Keratinocyte (primary cell): ENCODE measurements around the gene CLHC1. TPM values are rescaled to one million over a fixed set of nuclear protein-coding genes. Genes with fewer than 3 reads are reported as not detected.

Source experiments
- DNase-seq: peaks from one replicate; pipeline ENCODE4 v3.0.0-alpha.2; 2011; ENCODE audit warnings: low read depth, missing footprints, low spot score
- FAIRE-seq: peaks from 2 replicates; lab custom pipeline; 2011; peaks lifted over from hg19 to GRCh38; lab: Jason Lieb, UNC
- H2AFZ ChIP-seq: 2 replicates; pipeline ENCODE4 v1.6.0; 2012; ENCODE audit warnings: low read length, control low read depth, inconsistent platforms; ENCODE audit not compliant: control insufficient read depth
- H3K27ac ChIP-seq: 2 replicates; pipeline ENCODE4 v1.5.1; 2011; ENCODE audit warnings: low read length; ENCODE audit not compliant: control insufficient read depth, insufficient read depth
- H3K27me3 ChIP-seq: 3 replicates; pipeline ENCODE4 v1.6.0; 2011; ENCODE audit warnings: low read length; ENCODE audit not compliant: control insufficient read depth, insufficient read depth; ENCODE audit errors: extremely low read depth
- H3K36me3 ChIP-seq, 2 experiments: 2 replicates in 1 of 2; 3 replicates in 1 of 2; pipeline ENCODE4 v1.5.1; 2011; ENCODE audit warnings: low read length in 2 of 2, mild to moderate bottlenecking in 1 of 2; ENCODE audit not compliant: control insufficient read depth in 2 of 2, insufficient read depth in 2 of 2; ENCODE audit errors: extremely low read depth in 1 of 2
- H3K4me1 ChIP-seq: 3 replicates; pipeline ENCODE4 v1.5.1; 2011; ENCODE audit warnings: low read length; ENCODE audit not compliant: control insufficient read depth, insufficient read depth; ENCODE audit errors: extremely low read depth
- H3K4me2 ChIP-seq: 3 replicates; pipeline ENCODE4 v1.6.0; 2011; ENCODE audit warnings: low read depth, low read length; ENCODE audit not compliant: control insufficient read depth, insufficient read depth; ENCODE audit errors: extremely low read depth
- H3K4me3 ChIP-seq, 3 experiments: fragments of 200-600 bp in 1 of 3; sonication (generic) in 1 of 3; 2 replicates in 2 of 3; 3 replicates in 1 of 3; pipeline ENCODE4 v1.5.1; 2011 to 2016; ENCODE audit warnings: low read length in 3 of 3, mild to moderate bottlenecking in 3 of 3, control low read depth in 2 of 3, inconsistent platforms in 1 of 3, low read depth in 1 of 3, mixed read lengths in 1 of 3, mixed run types in 1 of 3, moderate library complexity in 1 of 3; ENCODE audit not compliant: control insufficient read depth in 2 of 3, insufficient read depth in 2 of 3; ENCODE audit errors: extremely low read depth in 1 of 3
- H3K79me2 ChIP-seq: 2 replicates; pipeline ENCODE4 v1.6.0; 2012; ENCODE audit warnings: low read length; ENCODE audit not compliant: control insufficient read depth, insufficient read depth
- H3K9ac ChIP-seq: 3 replicates; pipeline ENCODE4 v1.6.0; 2011; ENCODE audit warnings: low read length; ENCODE audit not compliant: control insufficient read depth, insufficient read depth; ENCODE audit errors: extremely low read depth
- H3K9me1 ChIP-seq: 3 replicates; pipeline ENCODE4 v1.6.0; 2011; ENCODE audit warnings: low read length; ENCODE audit not compliant: control insufficient read depth, insufficient read depth; ENCODE audit errors: extremely low read depth
- H3K9me3 ChIP-seq: 2 replicates; pipeline ENCODE4 v1.5.1; 2012; ENCODE audit warnings: low read depth, low read length; ENCODE audit not compliant: control insufficient read depth
- H4K20me1 ChIP-seq: 3 replicates; pipeline ENCODE4 v1.6.0; 2011; ENCODE audit warnings: low read length; ENCODE audit not compliant: control insufficient read depth, insufficient read depth; ENCODE audit errors: extremely low read depth
- EZH2 ChIP-seq: IDR thresholded peaks from one replicate; pipeline ENCODE4 v1.6.1; 2012; ENCODE audit warnings: inconsistent platforms, mild to moderate bottlenecking, low read length, moderate library complexity
- dilution Hi-C: fragments of 300-500 bp; cut with MboI; formaldehyde crosslinking; loops from one replicate; pipeline ENCODE4 v1.7.0; 2020; ENCODE audit warnings: low sequenced_read_pairs; ENCODE audit not compliant: extremely low pct_ligation_motif_present
- polyA plus RNA-seq, 5 experiments: library from polyadenylated mRNA; depleted of rRNA in 3 of 5; stranded (reverse) in 3 of 5; stranded (forward) in 1 of 5; unstranded in 1 of 5; fragments of >200 nt; gene quantifications; 1 replicate in 1 of 5; 2 replicates in 3 of 5; 3 replicates in 1 of 5; pipeline versions ENCODE4 v1.2.1 to v1.2.3, GENCODE V29; 2011 to 2012; ENCODE audit warnings: missing spikeins in 2 of 5, low read depth in 1 of 5, low replicate concordance in 1 of 5
- TF ChIP-seq, protein P1 (sequence below), 3 experiments: IDR thresholded peaks in 1 of 3; conservative IDR thresholded peaks in 1 of 3; optimal IDR thresholded peaks in 1 of 3; 2 replicates in 2 of 3; 3 replicates in 1 of 3; pipeline versions ENCODE3 to v1.5.1; 2011; ENCODE audit warnings: low read length in 3 of 3, mild to moderate bottlenecking in 3 of 3, moderate library complexity in 2 of 3, control low read depth in 1 of 3, inconsistent platforms in 1 of 3; ENCODE audit not compliant: insufficient read depth in 2 of 3; ENCODE audit errors: extremely low read depth in 1 of 3

CLHC1 gene
- polyA plus RNA-seq, 1 donor (not counting 4 experiments of a cell fraction or from before 2014, with no cell fraction given), result 15.2 TPM

DNA sequence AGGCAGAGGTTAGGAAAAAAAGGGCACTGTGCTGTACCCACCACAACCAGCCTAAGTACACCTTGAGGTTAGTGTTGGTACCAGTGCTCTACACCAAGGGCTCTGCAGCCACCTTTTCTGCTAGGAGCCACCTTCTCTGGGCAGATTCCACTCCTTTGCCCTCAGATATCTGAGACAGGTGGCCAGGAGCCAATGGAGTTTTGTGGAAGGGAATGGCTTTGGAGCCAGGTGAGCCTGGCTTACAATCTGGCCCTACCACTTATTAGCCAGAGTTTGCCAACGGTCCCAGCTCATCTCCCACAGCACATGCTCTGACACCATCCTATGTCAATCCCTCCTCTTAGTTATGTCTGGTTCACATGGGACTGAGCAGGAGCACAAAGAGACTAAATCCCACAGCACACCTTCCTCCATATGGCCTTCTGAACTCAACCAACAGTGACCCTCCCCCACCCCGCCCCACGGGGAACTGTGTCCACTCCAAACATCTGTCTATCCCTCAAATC lies 77.5 kb downstream of the CLHC1 start:
- Histone ChIP-seq H3K27me3 (no peaks in the 10 kb centered on the region), H3K9me1 (no peaks in the 10 kb centered on the region), H3K79me2 (no peaks in the 10 kb centered on the region), H3K36me3 (no peaks in the 10 kb centered on the region), H3K4me3 (peak overlapping the region in 1 of 3 experiments; percentile 59), H4K20me1 (no peaks in the 10 kb centered on the region), H3K9me3 (no peaks in the 10 kb centered on the region), H2AFZ (peak overlapping the region; percentile 22), H3K4me2 (peak overlapping the region; percentile 86), H3K4me1 (peaks cover 61% of the 10 kb centered on the region), H3K27ac (peak overlapping the region; percentile 87), H3K9ac (peak overlapping the region; percentile 49)
- FAIRE-seq (no peak), DNase-seq (no peak)
- dilution Hi-C loops, result loop anchor here (25.0 kb wide), 1 partner anchor 117 kb away; no protein-coding TSS in a partner anchor
- TF ChIP-seq EZH2, result no peak
- TF ChIP-seq, protein P1, sequence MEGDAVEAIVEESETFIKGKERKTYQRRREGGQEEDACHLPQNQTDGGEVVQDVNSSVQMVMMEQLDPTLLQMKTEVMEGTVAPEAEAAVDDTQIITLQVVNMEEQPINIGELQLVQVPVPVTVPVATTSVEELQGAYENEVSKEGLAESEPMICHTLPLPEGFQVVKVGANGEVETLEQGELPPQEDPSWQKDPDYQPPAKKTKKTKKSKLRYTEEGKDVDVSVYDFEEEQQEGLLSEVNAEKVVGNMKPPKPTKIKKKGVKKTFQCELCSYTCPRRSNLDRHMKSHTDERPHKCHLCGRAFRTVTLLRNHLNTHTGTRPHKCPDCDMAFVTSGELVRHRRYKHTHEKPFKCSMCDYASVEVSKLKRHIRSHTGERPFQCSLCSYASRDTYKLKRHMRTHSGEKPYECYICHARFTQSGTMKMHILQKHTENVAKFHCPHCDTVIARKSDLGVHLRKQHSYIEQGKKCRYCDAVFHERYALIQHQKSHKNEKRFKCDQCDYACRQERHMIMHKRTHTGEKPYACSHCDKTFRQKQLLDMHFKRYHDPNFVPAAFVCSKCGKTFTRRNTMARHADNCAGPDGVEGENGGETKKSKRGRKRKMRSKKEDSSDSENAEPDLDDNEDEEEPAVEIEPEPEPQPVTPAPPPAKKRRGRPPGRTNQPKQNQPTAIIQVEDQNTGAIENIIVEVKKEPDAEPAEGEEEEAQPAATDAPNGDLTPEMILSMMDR (optimal IDR thresholded peaks at IDR 0.05 in 1 of 3, IDR thresholded peaks at IDR 0.05 in 1 of 3, conservative IDR thresholded peaks at IDR 0.05 in 1 of 3; ENCODE audit: extremely low read depth in 1 of 3, insufficient read depth in 2 of 3, low read length in 3 of 3), result no peak

DNA sequence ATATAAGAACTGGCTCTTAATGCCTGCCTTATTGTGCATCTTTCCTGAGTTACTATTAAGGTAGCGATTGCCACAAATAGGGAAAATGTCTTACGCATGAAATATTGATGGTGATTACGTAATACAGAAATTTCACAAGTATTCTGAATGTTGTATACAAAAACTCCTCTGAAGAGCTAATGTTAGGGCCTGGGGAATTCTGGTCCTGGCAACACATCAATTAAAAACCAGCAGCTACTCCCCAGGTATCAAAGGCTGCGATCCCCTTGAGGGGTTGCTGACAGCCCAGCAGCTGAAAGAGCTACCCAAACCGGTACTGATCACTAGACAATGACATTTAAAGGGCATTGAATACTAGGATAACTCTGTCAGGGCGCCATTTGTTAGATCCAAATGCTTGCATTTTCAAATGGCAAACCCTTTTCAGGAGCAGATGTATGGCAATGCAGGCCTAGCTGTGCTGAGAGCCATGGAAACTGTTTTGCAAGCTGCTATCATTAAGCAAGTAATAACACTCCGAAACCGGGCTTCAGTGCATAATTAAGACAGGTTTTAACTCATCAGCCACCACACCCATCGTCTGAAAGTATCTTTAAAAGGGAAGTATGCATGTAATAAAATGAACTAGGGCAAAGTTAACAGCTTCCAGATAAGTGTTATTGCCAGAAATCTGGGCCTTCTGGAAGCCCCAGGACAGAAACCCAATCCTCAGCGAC lies 78.4 kb downstream of the CLHC1 start:
- no peak for DNase-seq
- peak overlapping the region; percentile 49 for H3K9ac ChIP-seq
- no peaks in the 10 kb centered on the region for H3K9me1 ChIP-seq
- TF ChIP-seq, protein P1 (optimal IDR thresholded peaks at IDR 0.05 in 1 of 3, IDR thresholded peaks at IDR 0.05 in 1 of 3, conservative IDR thresholded peaks at IDR 0.05 in 1 of 3; ENCODE audit: extremely low read depth in 1 of 3, insufficient read depth in 2 of 3, low read length in 3 of 3), result no peak
- no peak for TF ChIP-seq EZH2
- H3K36me3 ChIP-seq, result no peaks in the 10 kb centered on the region
- peak overlapping the region; percentile 86 for H3K4me2 ChIP-seq
- H4K20me1 ChIP-seq, result no peaks in the 10 kb centered on the region
- peak overlapping the region; percentile 87 for H3K27ac ChIP-seq
- dilution Hi-C loops, result loop anchor here (25.0 kb wide), 1 partner anchor 116 kb away; no protein-coding TSS in a partner anchor
- H3K27me3 ChIP-seq, result no peaks in the 10 kb centered on the region
- H3K79me2 ChIP-seq, result no peaks in the 10 kb centered on the region
- FAIRE-seq, result peak; percentile 67
- peak overlapping the region in 2 of 3 experiments; percentile 39 to 59 for H3K4me3 ChIP-seq
- no peaks in the 10 kb centered on the region for H3K9me3 ChIP-seq
- peak overlapping the region; percentile 22 for H2AFZ ChIP-seq
- peaks cover 56% of the 10 kb centered on the region for H3K4me1 ChIP-seq
